WTC11 (cell line): ENCODE results near the gene TP73. TPM values are rescaled to one million over a fixed set of nuclear protein-coding genes. Genes with fewer than 3 reads are reported as not detected.

ENCODE experiments used
- ATAC-seq: fragments of 200-7000 bp; cut with Tn5 transposase; 2 replicates; pipeline ENCODE4 v1.10.0; 2021; ENCODE audit warnings: mild to moderate bottlenecking, moderate library complexity
- CTCF ChIA-PET: fragments of 300-600 bp; sonication (Branson Sonifier 250); formaldehyde crosslinking; loops from one replicate; lab custom pipeline; 2021; ENCODE audit warnings: antibody characterized with exemption; lab: Charles Lee
- POLR2A ChIA-PET: fragments of 350-600 bp; sonication (Branson Sonifier 250); formaldehyde crosslinking; loops from one replicate; lab custom pipeline; 2021; ENCODE audit warnings: antibody characterized with exemption; lab: Charles Lee
- DNase-seq: peaks from one replicate; pipeline ENCODE4 v3.0.0; 2021; ENCODE audit warnings: low spot score
- H3K27ac Mint-ChIP-seq: 2 replicates; pipeline ENCODE4 v1.8.0; 2021; ENCODE audit warnings: mixed read lengths
- H3K27me3 Mint-ChIP-seq: 2 replicates; pipeline ENCODE4 v1.8.0; 2021; ENCODE audit warnings: low read depth, mild to moderate bottlenecking, moderate library complexity, mixed read lengths
- H3K36me3 Mint-ChIP-seq: 2 replicates; pipeline ENCODE4 v1.8.0; 2021; ENCODE audit warnings: mixed read lengths
- H3K4me1 Mint-ChIP-seq: 2 replicates; pipeline ENCODE4 v1.8.0; 2022; ENCODE audit warnings: mixed read lengths
- H3K4me3 Mint-ChIP-seq: 2 replicates; pipeline ENCODE4 v1.8.0; 2021; ENCODE audit warnings: mild to moderate bottlenecking, moderate library complexity, mixed read lengths
- H3K9me3 Mint-ChIP-seq: 2 replicates; pipeline ENCODE4 v1.8.0; 2021; ENCODE audit warnings: mixed read lengths
- CREB1 ChIP-seq: sonication (generic); formaldehyde crosslinking; IDR thresholded peaks from 2 replicates; pipeline ENCODE4 v1.8.0; 2023; ENCODE audit warnings: mild to moderate bottlenecking, missing genetic modification reagents
- CREM ChIP-seq: sonication (generic); formaldehyde crosslinking; IDR thresholded peaks from 2 replicates; pipeline ENCODE4 v1.8.1; 2022; ENCODE audit warnings: mild to moderate bottlenecking, missing genetic modification reagents, moderate library complexity
- ELF4 ChIP-seq: sonication (generic); formaldehyde crosslinking; IDR thresholded peaks from 2 replicates; pipeline ENCODE4 v1.8.1; 2022; ENCODE audit warnings: low read depth, mild to moderate bottlenecking, moderate library complexity, missing genetic modification reagents
- FOXP1 ChIP-seq: sonication (generic); formaldehyde crosslinking; IDR thresholded peaks from 2 replicates; pipeline ENCODE4 v1.8.0; 2022; ENCODE audit warnings: missing genetic modification reagents, mild to moderate bottlenecking, moderate library complexity, borderline replicate concordance
- IRF1 ChIP-seq: sonication (generic); formaldehyde crosslinking; IDR thresholded peaks from 2 replicates; pipeline ENCODE4 v1.8.0; 2023; ENCODE audit warnings: missing genetic modification reagents
- IRF2 ChIP-seq: sonication (generic); formaldehyde crosslinking; IDR thresholded peaks from 2 replicates; pipeline ENCODE4 v1.8.0; 2022; ENCODE audit warnings: low read depth, missing genetic modification reagents, borderline replicate concordance
- NFE2L1 ChIP-seq: sonication (generic); formaldehyde crosslinking; IDR thresholded peaks from 2 replicates; pipeline ENCODE4 v1.8.1; 2023; ENCODE audit warnings: missing genetic modification reagents
- PRRX2 ChIP-seq: fragments of 250-450 bp; sonication (Bioruptor Pico); IDR thresholded peaks from 2 replicates; pipeline ENCODE4 v1.8.0; 2021; ENCODE audit warnings: mild to moderate bottlenecking
- SOX15 ChIP-seq: fragments of 250-450 bp; sonication (Bioruptor Pico); IDR thresholded peaks from 2 replicates; pipeline ENCODE4 v1.9.0; 2021; ENCODE audit warnings: mild to moderate bottlenecking
- TEAD1 ChIP-seq: sonication (generic); formaldehyde crosslinking; IDR thresholded peaks from 2 replicates; pipeline ENCODE4 v1.8.0; 2022; ENCODE audit warnings: mild to moderate bottlenecking, missing genetic modification reagents
- ZNF219 ChIP-seq: sonication (generic); formaldehyde crosslinking; IDR thresholded peaks from 2 replicates; pipeline ENCODE4 v1.8.0; 2023; ENCODE audit warnings: missing genetic modification reagents, mild to moderate bottlenecking, borderline replicate concordance
- total RNA-seq: library from RNA; stranded (reverse); gene quantifications from 3 replicates; pipeline ENCODE4 v1.2.3, GENCODE V29; 2021
- TF ChIP-seq, protein P1 (sequence below): sonication (generic); formaldehyde crosslinking; IDR thresholded peaks from 2 replicates; pipeline ENCODE4 v1.8.1; 2023; ENCODE audit warnings: mild to moderate bottlenecking, moderate library complexity, missing genetic modification reagents
- TF ChIP-seq, protein P2 (sequence below): sonication (generic); formaldehyde crosslinking; IDR thresholded peaks from 2 replicates; pipeline ENCODE4 v1.8.1; 2023; ENCODE audit warnings: mild to moderate bottlenecking, missing genetic modification reagents
- TF ChIP-seq, protein P3 (sequence below): fragments of 250-450 bp; sonication (Bioruptor Pico); IDR thresholded peaks from 2 replicates; pipeline ENCODE4 v2.1.2; 2022; ENCODE audit warnings: mild to moderate bottlenecking, moderate library complexity
- TF ChIP-seq, protein P4 (sequence below): sonication (generic); formaldehyde crosslinking; IDR thresholded peaks from 2 replicates; pipeline ENCODE4 v1.8.0; 2022; ENCODE audit warnings: mild to moderate bottlenecking, missing genetic modification reagents
- TF ChIP-seq, protein P5 (sequence below): fragments of 250-450 bp; sonication (Bioruptor Pico); IDR thresholded peaks from 2 replicates; pipeline ENCODE4 v1.9.0; 2021; ENCODE audit warnings: moderate library complexity, mild to moderate bottlenecking, inconsistent platforms, borderline replicate concordance
- TF ChIP-seq, protein P6 (sequence below): fragments of 250-450 bp; sonication (Bioruptor Pico); conservative IDR thresholded peaks from 2 replicates; pipeline ENCODE4 v1.9.0; 2021; ENCODE audit warnings: mild to moderate bottlenecking

The TP73 gene
- total RNA-seq, 1 experiment from 2014 or later: 5.7 TPM

- peaks cover 7% of the 10 kb centered on the region for H3K27me3 Mint-ChIP-seq
- peak; percentile 74 for ATAC-seq
- H3K4me1 Mint-ChIP-seq: peaks cover 15% of the 10 kb centered on the region
- ChIA-PET POLR2A (interaction anchor here (0.6 kb wide), 1 partner anchor 115 kb away, joined by 4 read pairs; no protein-coding TSS in a partner anchor), CTCF (interaction anchor here (1.7 to 4.3 kb wide), 3 partner anchors 12 to 43 kb away, joined by 4 to 17 read pairs (median 17); no protein-coding TSS in a partner anchor)
- H3K36me3 Mint-ChIP-seq: peaks cover 3% of the 10 kb centered on the region; the same call in 1 of the 2 replicates
- peaks cover 6% of the 10 kb centered on the region; the same call in 1 of the 2 replicates for H3K9me3 Mint-ChIP-seq
- peak; percentile 88 for DNase-seq
- TF ChIP-seq TEAD1 (CRISPR knock-in tag): no peak
- no peak for TF ChIP-seq IRF1
- peak; percentile 8; the same call in 1 of the 2 replicates for TF ChIP-seq FOXP1 (CRISPR knock-in tag)
- TF ChIP-seq, protein P1, sequence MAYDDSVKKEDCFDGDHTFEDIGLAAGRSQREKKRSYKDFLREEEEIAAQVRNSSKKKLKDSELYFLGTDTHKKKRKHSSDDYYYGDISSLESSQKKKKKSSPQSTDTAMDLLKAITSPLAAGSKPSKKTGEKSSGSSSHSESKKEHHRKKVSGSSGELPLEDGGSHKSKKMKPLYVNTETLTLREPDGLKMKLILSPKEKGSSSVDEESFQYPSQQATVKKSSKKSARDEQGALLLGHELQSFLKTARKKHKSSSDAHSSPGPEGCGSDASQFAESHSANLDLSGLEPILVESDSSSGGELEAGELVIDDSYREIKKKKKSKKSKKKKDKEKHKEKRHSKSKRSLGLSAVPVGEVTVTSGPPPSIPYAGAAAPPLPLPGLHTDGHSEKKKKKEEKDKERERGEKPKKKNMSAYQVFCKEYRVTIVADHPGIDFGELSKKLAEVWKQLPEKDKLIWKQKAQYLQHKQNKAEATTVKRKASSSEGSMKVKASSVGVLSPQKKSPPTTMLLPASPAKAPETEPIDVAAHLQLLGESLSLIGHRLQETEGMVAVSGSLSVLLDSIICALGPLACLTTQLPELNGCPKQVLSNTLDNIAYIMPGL (CRISPR knock-in tag): no peak
- TF ChIP-seq, protein P2, sequence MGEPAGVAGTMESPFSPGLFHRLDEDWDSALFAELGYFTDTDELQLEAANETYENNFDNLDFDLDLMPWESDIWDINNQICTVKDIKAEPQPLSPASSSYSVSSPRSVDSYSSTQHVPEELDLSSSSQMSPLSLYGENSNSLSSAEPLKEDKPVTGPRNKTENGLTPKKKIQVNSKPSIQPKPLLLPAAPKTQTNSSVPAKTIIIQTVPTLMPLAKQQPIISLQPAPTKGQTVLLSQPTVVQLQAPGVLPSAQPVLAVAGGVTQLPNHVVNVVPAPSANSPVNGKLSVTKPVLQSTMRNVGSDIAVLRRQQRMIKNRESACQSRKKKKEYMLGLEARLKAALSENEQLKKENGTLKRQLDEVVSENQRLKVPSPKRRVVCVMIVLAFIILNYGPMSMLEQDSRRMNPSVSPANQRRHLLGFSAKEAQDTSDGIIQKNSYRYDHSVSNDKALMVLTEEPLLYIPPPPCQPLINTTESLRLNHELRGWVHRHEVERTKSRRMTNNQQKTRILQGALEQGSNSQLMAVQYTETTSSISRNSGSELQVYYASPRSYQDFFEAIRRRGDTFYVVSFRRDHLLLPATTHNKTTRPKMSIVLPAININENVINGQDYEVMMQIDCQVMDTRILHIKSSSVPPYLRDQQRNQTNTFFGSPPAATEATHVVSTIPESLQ (CRISPR knock-in tag): no peak
- no peak overlapping the region for H3K27ac Mint-ChIP-seq
- H3K4me3 Mint-ChIP-seq: no peak overlapping the region; the same call in 1 of the 2 replicates
These were observed 31.7 kb downstream of the TP73 start for GRCh38 chr1:3683992-3684391.

GRCh38 chr1:3685222-3685621 is 32.9 kb downstream of the TP73 start:
- peaks cover 7% of the 10 kb centered on the region for H3K27me3 Mint-ChIP-seq

More at GRCh38 chr1:3685222-3685621, 32.9 kb downstream of the TP73 start:
- DNase-seq (no peak), ATAC-seq (no peak)
- Mint-ChIP-seq H3K4me1 (peaks cover 22% of the 10 kb centered on the region), H3K36me3 (peaks cover 3% of the 10 kb centered on the region; the same call in 1 of the 2 replicates), H3K27ac (no peak overlapping the region), H3K9me3 (no peaks in the 10 kb centered on the region), H3K4me3 (no peak overlapping the region)
- CTCF ChIA-PET: interaction anchor here (0.6 to 4.3 kb wide), 4 partner anchors 11 to 49 kb away, joined by 4 to 17 read pairs (median 8); no protein-coding TSS in a partner anchor
- TF ChIP-seq SOX15: no peak
- TF ChIP-seq, protein P3, sequence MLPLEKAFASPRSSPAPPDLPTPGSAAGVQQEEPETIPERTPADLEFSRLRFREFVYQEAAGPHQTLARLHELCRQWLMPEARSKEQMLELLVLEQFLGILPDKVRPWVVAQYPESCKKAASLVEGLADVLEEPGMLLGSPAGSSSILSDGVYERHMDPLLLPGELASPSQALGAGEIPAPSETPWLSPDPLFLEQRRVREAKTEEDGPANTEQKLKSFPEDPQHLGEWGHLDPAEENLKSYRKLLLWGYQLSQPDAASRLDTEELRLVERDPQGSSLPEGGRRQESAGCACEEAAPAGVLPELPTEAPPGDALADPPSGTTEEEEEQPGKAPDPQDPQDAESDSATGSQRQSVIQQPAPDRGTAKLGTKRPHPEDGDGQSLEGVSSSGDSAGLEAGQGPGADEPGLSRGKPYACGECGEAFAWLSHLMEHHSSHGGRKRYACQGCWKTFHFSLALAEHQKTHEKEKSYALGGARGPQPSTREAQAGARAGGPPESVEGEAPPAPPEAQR (CRISPR knock-in tag): no peak
- no peak for TF ChIP-seq CREB1
- no peak for TF ChIP-seq IRF2
- TF ChIP-seq IRF1: no peak
- TF ChIP-seq, protein P4, sequence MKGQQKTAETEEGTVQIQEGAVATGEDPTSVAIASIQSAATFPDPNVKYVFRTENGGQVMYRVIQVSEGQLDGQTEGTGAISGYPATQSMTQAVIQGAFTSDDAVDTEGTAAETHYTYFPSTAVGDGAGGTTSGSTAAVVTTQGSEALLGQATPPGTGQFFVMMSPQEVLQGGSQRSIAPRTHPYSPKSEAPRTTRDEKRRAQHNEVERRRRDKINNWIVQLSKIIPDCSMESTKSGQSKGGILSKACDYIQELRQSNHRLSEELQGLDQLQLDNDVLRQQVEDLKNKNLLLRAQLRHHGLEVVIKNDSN (CRISPR knock-in tag): no peak
- TF ChIP-seq, protein P5, sequence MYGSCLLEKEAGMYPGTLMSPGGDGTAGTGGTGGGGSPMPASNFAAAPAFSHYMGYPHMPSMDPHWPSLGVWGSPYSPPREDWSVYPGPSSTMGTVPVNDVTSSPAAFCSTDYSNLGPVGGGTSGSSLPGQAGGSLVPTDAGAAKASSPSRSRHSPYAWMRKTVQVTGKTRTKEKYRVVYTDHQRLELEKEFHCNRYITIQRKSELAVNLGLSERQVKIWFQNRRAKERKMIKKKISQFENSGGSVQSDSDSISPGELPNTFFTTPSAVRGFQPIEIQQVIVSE: no peak
- TF ChIP-seq FOXP1 (CRISPR knock-in tag): no peak
- TF ChIP-seq ZNF219 (CRISPR knock-in tag): no peak
- TF ChIP-seq, protein P6, sequence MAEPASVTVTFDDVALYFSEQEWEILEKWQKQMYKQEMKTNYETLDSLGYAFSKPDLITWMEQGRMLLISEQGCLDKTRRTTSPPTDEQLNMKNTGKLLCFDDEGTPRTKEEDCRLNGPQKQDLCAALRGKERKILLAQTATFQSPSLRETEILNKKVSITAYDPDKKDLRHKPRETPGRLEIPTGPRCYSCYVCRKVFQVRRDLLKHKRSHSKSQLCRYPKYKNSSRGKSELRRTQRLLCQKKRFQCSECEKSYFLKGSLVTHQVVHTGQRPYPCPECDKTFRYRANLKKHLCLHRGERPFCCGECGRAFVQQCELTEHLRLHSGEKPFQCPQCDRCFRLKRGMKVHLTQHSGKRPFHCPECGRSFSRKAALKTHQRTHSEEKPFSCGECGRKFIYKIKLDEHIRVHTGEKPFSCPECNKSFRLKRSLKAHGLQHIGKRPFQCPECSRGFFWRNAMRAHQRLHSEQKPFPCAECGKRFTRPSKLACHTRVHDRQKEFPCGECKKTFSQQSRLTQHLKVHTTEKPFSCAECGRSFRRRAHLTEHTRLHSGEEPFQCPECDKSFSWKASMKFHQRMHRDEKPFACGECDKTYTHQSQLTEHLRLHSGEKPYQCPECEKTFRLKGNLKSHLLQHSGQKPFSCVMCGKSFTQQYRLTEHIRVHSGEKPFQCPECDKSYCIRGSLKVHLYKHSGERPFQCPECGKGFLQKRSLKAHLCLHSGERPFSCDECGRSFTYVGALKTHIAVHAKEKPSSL (CRISPR knock-in tag): no peak
- no peak for TF ChIP-seq NFE2L1 (CRISPR knock-in tag)
- TF ChIP-seq PRRX2 (CRISPR knock-in tag): no peak
- no peak for TF ChIP-seq ELF4 (CRISPR knock-in tag)
- no peak for TF ChIP-seq CREM
- POLR2A ChIA-PET: no interaction called here
